IMR-90 (cell line): ENCODE measurements around the gene SLC25A11. TPM values are rescaled to one million over a fixed set of nuclear protein-coding genes. Genes with fewer than 3 reads are reported as not detected.

Experiments
- ATAC-seq: fragments of 200-7000 bp; cut with Tn5 transposase; 2 replicates; pipeline ENCODE4 v1.9.1; 2020; ENCODE audit warnings: low read depth, mild to moderate bottlenecking, moderate library complexity
- BruUV-seq: library from RNA; stranded (reverse); fragments of 400-500 nt; replicated peaks from 2 replicates; lab custom pipeline; 2021; lab: Mats Ljungman, UMichigan
- CTCF ChIA-PET: fragments of 300-600 bp; formaldehyde crosslinking; extraction: SDS; loops from one replicate; lab custom pipeline; 2021; ENCODE audit warnings: antibody characterized with exemption; lab: Yijun Ruan, JAX
- POLR2A ChIA-PET: fragments of 300-600 bp; sonication (Branson Sonifier 250); formaldehyde crosslinking; loops from one replicate; lab custom pipeline; 2022; ENCODE audit warnings: antibody characterized with exemption; ENCODE audit not compliant: unreplicated experiment; lab: Charles Lee
- DNase-seq: peaks from one replicate; pipeline ENCODE4 v3.0.0; 2013
- H2AFZ ChIP-seq: replicated peaks from 2 replicates; pipeline ENCODE3; 2013; ENCODE audit warnings: low read length, mild to moderate bottlenecking; ENCODE audit not compliant: poor library complexity
- H2AK5ac ChIP-seq: 2 replicates; pipeline ENCODE4 v1.6.1; 2013; ENCODE audit warnings: low read depth, low read length, inconsistent platforms
- H2AK9ac ChIP-seq: replicated peaks from 2 replicates; pipeline ENCODE3; 2013; ENCODE audit warnings: mild to moderate bottlenecking, low read depth, low read length, moderate library complexity; ENCODE audit not compliant: poor library complexity
- H2BK120ac ChIP-seq: 2 replicates; pipeline ENCODE4 v1.6.1; 2013; ENCODE audit warnings: low read depth, low read length, inconsistent platforms
- H2BK15ac ChIP-seq: 3 replicates; pipeline ENCODE4 v1.6.1; 2013; ENCODE audit warnings: low read depth, low read length, inconsistent platforms
- H2BK20ac ChIP-seq: 2 replicates; pipeline ENCODE4 v1.6.1; 2013; ENCODE audit warnings: low read depth, mild to moderate bottlenecking, inconsistent platforms, low read length, moderate library complexity
- H2BK5ac ChIP-seq: 2 replicates; pipeline ENCODE4 v1.6.1; 2013; ENCODE audit warnings: mild to moderate bottlenecking, low read depth, low read length, inconsistent platforms; ENCODE audit not compliant: poor library complexity, severe bottlenecking
- H3K14ac ChIP-seq: replicated peaks from 2 replicates; pipeline ENCODE4 v1.6.1; 2013; ENCODE audit warnings: low read depth, low read length, inconsistent platforms
- H3K18ac ChIP-seq: 2 replicates; pipeline ENCODE4 v1.6.1; 2013; ENCODE audit warnings: low read depth, low read length, control low read depth
- H3K23ac ChIP-seq: 2 replicates; pipeline ENCODE4 v1.6.1; 2013; ENCODE audit warnings: low read depth, low read length, inconsistent platforms
- H3K27ac ChIP-seq: 2 replicates; pipeline ENCODE4 v1.5.1; 2013; ENCODE audit warnings: mild to moderate bottlenecking, control low read depth, low read length; ENCODE audit not compliant: insufficient read depth
- H3K27me3 ChIP-seq: 2 replicates; pipeline ENCODE4 v1.6.1; 2013; ENCODE audit warnings: low read length; ENCODE audit not compliant: control insufficient read depth, insufficient read depth
- H3K36me3 ChIP-seq: 2 replicates; pipeline ENCODE4 v1.6.1; 2013; ENCODE audit warnings: low read length, mixed read lengths; ENCODE audit not compliant: control insufficient read depth, insufficient read depth
- H3K4ac ChIP-seq: 2 replicates; pipeline ENCODE4 v1.6.1; 2013; ENCODE audit warnings: low read depth, low read length, inconsistent platforms
- H3K4me1 ChIP-seq: 2 replicates; pipeline ENCODE4 v1.6.1; 2013; ENCODE audit warnings: low read length, mixed read lengths; ENCODE audit not compliant: control insufficient read depth, insufficient read depth
- H3K4me2 ChIP-seq: 2 replicates; pipeline ENCODE4 v1.6.1; 2013; ENCODE audit warnings: low read depth, mild to moderate bottlenecking, control low read depth, low read length, moderate library complexity
- H3K4me3 ChIP-seq: 2 replicates; pipeline ENCODE4 v1.5.1; 2013; ENCODE audit warnings: low read depth, mild to moderate bottlenecking, control low read depth, low read length, moderate library complexity; ENCODE audit not compliant: insufficient read depth
- H3K56ac ChIP-seq: 2 replicates; pipeline ENCODE4 v1.6.1; 2013; ENCODE audit warnings: low read length, inconsistent platforms; ENCODE audit not compliant: insufficient read depth; ENCODE audit errors: extremely low read depth
- H3K79me1 ChIP-seq, 2 experiments: 2 replicates each; pipeline ENCODE4 v1.6.1; 2013; ENCODE audit warnings: low read length in 2 of 2, inconsistent platforms in 1 of 2, low read depth in 1 of 2
- H3K9ac ChIP-seq: 2 replicates; pipeline ENCODE4 v1.6.1; 2013; ENCODE audit warnings: low read depth, low read length, control low read depth
- H3K9me1 ChIP-seq: 2 replicates; pipeline ENCODE4 v1.6.1; 2013; ENCODE audit warnings: low read length, inconsistent platforms; ENCODE audit not compliant: insufficient read depth
- H3K9me3 ChIP-seq: 2 replicates; pipeline ENCODE4 v1.6.1; 2013; ENCODE audit warnings: low read length; ENCODE audit not compliant: control insufficient read depth, insufficient read depth
- H4K20me1 ChIP-seq: 2 replicates; pipeline ENCODE4 v1.6.1; 2013; ENCODE audit warnings: low read length, inconsistent platforms; ENCODE audit not compliant: insufficient read depth
- H4K5ac ChIP-seq: 2 replicates; pipeline ENCODE4 v1.6.1; 2013; ENCODE audit warnings: mild to moderate bottlenecking, low read depth, low read length, control low read depth
- H4K8ac ChIP-seq, 2 experiments: 2 replicates each; pipeline ENCODE4 v1.6.1; 2013; ENCODE audit warnings: low read depth in 2 of 2, low read length in 2 of 2, control low read depth in 1 of 2, inconsistent platforms in 1 of 2
- H4K91ac ChIP-seq: 2 replicates; pipeline ENCODE4 v1.6.1; 2013; ENCODE audit warnings: low read depth, low read length, inconsistent platforms; ENCODE audit not compliant: insufficient read depth
- CEBPB ChIP-seq: IDR thresholded peaks from 2 replicates; pipeline ENCODE4 v1.6.1; 2012; ENCODE audit warnings: low read depth, low read length, improper control_type of control experiment
- RAD21 ChIP-seq: IDR thresholded peaks from 2 replicates; pipeline ENCODE4 v1.6.1; 2012; ENCODE audit warnings: low read length, improper control_type of control experiment
- WGBS, 2 experiments: methylation state at CpG; one replicate each; pipeline versions ENCODE4 v1.1.5 to v1.1.7; 2013; ENCODE audit warnings: missing lambda C conversion rate in 2 of 2; ENCODE audit not compliant: insufficient read length in 1 of 2; ENCODE audit errors: extremely low coverage in 2 of 2; 5-methylcytosine and 5-hydroxymethylcytosine counted together
- dilution Hi-C: fragments of 300-500 bp; cut with HindIII; formaldehyde crosslinking; loops from one replicate; pipeline ENCODE4 v1.14.3; 2018; ENCODE audit warnings: low sequenced_read_pairs; ENCODE audit not compliant: unreplicated experiment
- in situ Hi-C: fragments of 300-500 bp; cut with MboI; formaldehyde crosslinking; loops from 3 replicates; pipeline ENCODE4 v1.14.3; 2019; ENCODE audit warnings: low sequenced_read_pairs, inconsistent platforms, mixed read lengths
- intact Hi-C: fragments of 100-400 bp; cut with micrococcal nuclease; formaldehyde crosslinking; loops from 2 replicates; pipeline ENCODE4 v1.10.0; 2022
- polyA plus RNA-seq, 3 experiments: library from polyadenylated mRNA; depleted of rRNA; stranded (reverse); fragments of >200 nt; gene quantifications; 2 replicates each; pipeline ENCODE4 v1.2.3, GENCODE V29; 2012; ENCODE audit warnings: low replicate concordance in 1 of 3
- total RNA-seq: library from RNA; depleted of rRNA; stranded (reverse); fragments of >200 nt; gene quantifications from 2 replicates; pipeline ENCODE4 v1.2.3, GENCODE V29; 2012

The SLC25A11 gene
- total and polyA plus RNA-seq, 2 of the 4 experiments (the other 2 are of a cell fraction): 35.0 to 62.2 TPM

GRCh38 chr17:4939546-4939795, 375 bp downstream of the SLC25A11 start:
- ChIA-PET POLR2A (interaction anchor here (0.9 to 2.0 kb wide), 2 partner anchors 27 to 31 kb away, joined by 3 to 14 read pairs; partner anchors contain the start of gene SPAG7), CTCF (interaction anchor here (0.5 to 1.6 kb wide), 2 partner anchors 28 to 41 kb away, joined by 3 read pairs; partner anchors contain the start of gene SPAG7)
- no peak for DNase-seq
- peak; percentile 84 for TF ChIP-seq CEBPB
- no peak for TF ChIP-seq RAD21
- intact Hi-C loops (no loop called here), dilution Hi-C loops (no loop called here), in situ Hi-C loops (no loop called here)
- H4K20me1 ChIP-seq: peaks cover 33% of the 10 kb centered on the region
- no peak overlapping the region for H2BK15ac ChIP-seq
- BruUV-seq: no TSS peak
- no peaks in the 10 kb centered on the region for H3K27me3 ChIP-seq
- peak overlapping the region; percentile 97 for H2AK9ac ChIP-seq
- peak overlapping the region; percentile 68 for H3K4me3 ChIP-seq
- no peak overlapping the region for H4K5ac ChIP-seq
- H3K36me3 ChIP-seq: peaks cover 38% of the 10 kb centered on the region
- H2BK20ac ChIP-seq: no peak overlapping the region
- H3K9ac ChIP-seq: peak overlapping the region; percentile 81
- ATAC-seq: no peak; the same call in 1 of the 2 replicates
- peak overlapping the region; percentile 82 for H3K4ac ChIP-seq
- peak overlapping the region; percentile 47 for H2BK5ac ChIP-seq
- peak overlapping the region; percentile 94 for H3K4me2 ChIP-seq
- peaks cover 9% of the 10 kb centered on the region for H3K4me1 ChIP-seq
- H3K27ac ChIP-seq: peak overlapping the region; percentile 71
- H2AFZ ChIP-seq: peak overlapping the region; percentile 89
- peak overlapping the region; percentile 1 to 71; a peak in 2 of 4 replicates for H4K8ac ChIP-seq
- H3K9me1 ChIP-seq: peaks cover 10% of the 10 kb centered on the region
- peaks cover 21 to 56% of the 10 kb centered on the region in 2 experiments; a peak in 3 of 4 replicates for H3K79me1 ChIP-seq
- peak overlapping the region; percentile 81 for H2AK5ac ChIP-seq
- peak overlapping the region; percentile 99 for H3K23ac ChIP-seq
- H2BK120ac ChIP-seq: no peak overlapping the region
- 4% methylated on average over 7 of the region's 16 CpGs; no CpG with 5 or more reads in 1 of the 2 experiments for WGBS, 2 experiments
- H3K14ac ChIP-seq: peak overlapping the region; percentile 86
- H3K18ac ChIP-seq: no peak overlapping the region
- no peaks in the 10 kb centered on the region for H3K9me3 ChIP-seq
- H4K91ac ChIP-seq: peak overlapping the region; percentile 51
- peak overlapping the region; percentile 74 for H3K56ac ChIP-seq
